NCI-H510A treated with DMSO at 0.1 percent for 48 hours (cell line): ENCODE data around the gene FLII.
"Not testable (repeated sequence)": the region's sequence is repeated elsewhere in the genome, so short reads cannot be mapped to it uniquely, and the experiment has no call there.

ENCODE experiments used
- DNase-seq: peaks from one replicate; lab custom pipeline; 2025; lab: John Stamatoyannopoulos, UW

FLII gene

DNA sequence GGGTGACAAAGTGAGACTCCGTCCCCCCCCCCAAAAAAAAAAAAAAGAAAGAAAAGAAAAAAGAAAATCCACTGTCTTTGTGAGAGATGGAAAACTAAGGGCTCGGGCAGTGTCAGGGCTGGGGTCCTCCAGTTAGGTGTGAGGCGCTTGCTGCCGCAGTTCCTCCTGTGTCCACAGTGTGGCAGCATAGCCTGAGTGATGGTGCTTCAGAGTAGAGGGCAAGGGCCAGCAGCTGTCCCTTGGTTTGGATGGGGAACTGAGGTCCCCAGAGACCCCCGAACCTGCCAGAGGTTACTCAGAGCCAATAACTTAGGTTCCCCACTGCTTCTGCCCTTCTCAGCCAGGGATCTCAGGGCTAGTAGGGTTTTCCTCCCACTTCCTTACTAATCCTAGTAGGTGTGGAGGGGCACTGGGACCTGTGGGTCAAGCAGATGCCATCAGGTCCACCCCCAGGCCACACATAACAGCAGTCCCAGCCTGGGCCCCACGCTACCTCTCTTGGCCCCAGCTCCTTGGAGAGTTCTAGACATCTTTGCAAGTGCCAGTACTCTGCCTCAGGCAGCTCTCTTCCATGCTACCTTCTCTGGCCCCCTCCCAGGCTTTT is 41.0 kb downstream of the FLII start:
- DNase-seq: peak; percentile 39

DNA sequence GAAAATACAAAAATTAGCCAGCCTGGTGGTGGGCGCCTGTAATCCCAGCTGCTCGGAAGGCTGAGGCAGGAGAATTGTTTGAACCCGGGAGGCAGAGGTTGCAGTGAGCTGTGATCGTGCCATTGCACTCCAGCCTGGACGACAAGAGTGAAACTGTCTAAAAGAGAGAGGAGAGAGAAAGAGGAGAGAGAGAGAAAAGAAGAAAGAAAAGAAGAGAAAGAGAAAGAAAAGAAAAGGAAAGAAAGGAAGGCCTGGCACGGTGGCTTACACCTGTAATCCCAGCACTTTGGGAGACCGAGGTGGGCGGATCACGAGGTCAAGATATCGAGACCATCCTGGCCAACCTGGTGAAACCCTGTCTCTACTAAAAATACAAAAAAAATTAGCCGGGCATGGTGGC is 41.6 kb downstream of the FLII start:
- DNase-seq: not testable (repeated sequence)

DNA sequence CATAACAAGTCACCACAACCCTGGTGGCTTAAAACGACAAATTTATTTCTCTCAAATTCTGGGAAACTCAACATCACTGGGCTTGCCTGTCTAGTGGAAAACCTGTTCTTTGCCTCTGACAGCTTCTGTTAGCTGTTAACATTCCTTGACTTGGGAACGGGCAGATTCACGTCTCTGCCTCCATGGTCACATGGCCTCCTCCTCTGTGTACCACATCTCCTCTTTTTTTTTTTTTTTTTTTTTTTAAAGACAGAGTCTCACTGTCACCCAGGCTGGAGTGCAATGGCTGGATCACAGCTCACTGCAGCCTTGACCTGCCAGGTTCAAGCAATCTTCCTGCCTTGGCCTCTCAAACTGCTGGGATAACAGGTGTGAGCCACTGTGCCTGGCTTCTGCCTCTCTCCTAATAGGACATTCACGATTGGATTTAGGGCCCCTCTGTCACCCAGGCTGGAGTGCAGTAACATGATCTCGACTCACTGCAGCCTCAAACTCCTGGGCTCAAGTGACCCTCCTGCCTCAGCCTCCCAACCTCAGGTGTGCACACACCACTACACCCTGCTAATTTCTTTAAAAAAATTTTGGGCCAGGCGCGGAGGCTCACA is 44.8 kb downstream of the FLII start:
- no peak for DNase-seq

DNA sequence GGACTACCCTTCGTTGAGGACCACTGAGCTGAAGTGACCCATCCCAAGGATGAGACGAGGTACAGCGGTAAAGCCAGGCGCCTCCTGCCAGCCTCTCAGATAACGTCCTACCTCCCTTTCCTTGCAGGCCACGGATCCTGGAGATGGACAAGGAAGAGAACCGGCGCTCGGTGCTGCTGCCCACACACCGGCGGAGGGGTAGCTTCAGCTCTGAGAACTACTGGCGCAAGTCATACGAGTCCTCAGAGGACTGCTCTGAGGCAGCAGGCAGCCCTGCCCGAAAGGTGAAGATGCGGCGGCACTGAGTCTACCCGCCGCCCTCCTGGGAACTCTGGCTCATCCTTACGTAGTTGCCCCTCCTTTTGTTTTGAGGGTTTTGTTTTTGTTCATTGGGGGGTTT is 50.4 kb downstream of the FLII start:
- DNase-seq: no peak

DNA sequence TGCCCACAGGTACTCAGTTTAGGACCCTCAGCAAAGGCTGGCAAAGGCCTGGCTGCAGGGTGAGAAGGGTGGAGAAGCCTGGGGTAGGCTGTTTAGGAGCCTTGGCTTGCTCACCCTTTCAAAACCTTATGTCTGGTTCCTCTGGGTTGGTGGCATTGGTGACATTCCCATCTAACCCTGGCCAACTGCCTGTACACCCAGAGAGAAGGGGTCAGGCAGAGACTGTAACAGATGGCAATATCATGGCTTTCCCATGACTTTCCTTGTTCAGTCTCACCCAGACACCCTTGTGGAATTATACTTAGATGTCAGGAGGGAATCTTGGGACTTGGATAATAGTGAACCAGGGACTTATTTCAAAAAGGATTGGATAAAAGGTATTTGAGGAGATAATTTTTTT is 51.6 kb downstream of the FLII start:
- no peak for DNase-seq

DNA sequence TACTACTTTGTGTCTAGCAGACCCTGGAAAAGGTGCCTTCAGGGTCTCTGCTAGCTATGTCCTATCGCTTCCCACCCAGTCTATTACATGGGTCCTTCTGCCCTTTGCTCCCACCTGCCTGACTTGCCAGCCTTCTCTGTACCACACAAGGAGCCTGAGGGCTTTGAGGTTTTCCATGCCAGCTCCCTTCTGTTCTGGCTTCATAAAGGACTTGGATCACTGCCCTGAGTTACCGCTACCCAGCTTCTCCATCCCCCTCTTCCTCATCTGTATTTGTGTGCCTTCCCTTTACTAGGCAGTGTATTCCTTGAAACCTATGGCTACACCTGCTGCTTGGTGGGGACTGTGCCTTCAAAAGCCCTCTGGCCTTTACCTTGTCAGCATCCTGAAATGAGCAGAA is 52.7 kb downstream of the FLII start:
- DNase-seq: no peak

DNA sequence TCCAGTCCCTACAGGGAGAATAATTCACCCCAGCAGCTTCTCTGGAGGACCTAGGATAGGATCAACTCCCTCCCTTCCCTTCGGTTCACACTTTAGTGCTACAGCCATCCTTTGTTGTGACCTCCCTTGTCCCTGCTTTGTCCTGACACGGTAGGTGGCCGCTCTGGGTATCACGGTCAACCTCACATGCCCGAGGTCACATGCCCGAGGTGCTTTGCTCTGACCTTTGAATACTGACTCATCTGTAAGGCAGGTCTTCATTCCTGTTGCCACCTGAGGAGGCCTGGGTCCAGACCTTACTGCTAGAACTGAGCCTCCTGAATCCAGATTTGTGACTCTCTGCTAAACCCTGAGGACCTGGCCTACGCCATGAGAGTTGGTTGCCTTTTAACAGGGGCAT is 55.2 kb downstream of the FLII start:
- no peak for DNase-seq

DNA sequence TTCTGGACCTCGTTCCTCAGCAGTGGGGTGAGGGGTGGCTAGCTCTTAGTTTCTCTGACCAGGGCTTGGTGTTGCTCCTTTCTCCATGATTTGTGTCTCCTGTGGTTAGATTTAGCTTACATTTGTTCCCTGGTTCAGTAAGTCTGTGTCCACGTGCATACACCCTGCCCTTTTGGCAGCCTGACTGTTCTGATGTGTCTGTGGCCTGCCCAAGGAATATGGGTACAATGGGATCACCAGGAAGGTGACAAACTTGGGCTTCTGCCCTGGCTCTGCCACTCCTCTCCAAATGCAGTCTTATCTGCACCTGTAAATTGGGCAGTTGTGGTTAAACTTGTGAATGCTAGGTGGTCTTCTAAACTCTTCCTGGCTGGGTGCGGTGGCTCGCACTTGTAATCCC is 57.4 kb downstream of the FLII start:
- no peak for DNase-seq

DNA sequence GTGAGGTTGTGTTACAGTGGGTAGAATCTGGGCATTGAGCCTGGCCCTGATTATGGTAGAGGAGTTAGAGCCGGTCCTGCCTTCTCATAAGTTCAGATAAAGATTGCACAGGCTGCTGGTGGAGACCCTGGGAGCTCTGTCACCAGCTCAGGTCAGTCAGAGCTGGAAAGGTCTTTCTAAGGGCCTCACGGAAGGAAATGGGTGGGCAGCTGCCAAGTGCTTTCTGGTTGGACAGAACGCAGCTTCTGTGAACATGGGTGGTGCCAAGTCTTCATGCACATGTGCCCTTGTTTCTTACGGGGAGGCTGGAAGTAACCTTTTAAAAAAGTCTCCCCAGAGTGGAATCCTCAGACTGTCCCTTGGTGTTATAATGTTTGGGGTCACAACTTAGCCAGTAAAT is 60.0 kb downstream of the FLII start:
- DNase-seq: no peak

DNA sequence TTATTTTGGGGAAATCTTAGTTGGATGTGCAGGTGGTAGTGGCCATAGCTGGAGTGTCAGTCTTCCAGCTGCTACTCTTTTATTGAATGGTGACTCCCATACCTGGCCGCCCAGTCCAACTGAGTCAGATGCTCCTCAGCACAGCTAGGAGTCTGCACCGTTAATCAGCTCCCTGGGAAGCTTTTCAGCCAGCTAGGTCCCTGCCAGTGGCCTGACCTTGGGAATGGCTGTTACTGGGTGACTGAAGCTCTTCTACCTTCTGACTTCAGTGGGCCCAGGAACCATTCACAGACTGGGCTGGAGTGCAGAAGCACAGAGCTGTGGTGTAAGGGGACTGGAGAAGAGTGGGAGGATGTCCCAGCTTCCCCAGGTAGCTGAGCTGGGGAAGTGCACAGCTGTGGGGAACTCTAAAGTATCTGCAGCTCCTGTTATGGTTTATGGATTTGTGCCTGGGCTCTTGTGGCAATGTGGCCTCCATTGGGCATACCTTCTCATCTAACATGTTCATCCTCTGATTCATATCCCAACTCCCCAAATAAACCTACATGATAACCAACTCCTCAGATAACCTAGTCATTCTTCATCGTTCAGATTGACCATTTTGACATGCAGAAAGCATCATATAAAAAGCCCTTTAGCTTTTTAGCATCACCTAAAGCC is 60.9 kb downstream of the FLII start:
- no peak for DNase-seq

DNA sequence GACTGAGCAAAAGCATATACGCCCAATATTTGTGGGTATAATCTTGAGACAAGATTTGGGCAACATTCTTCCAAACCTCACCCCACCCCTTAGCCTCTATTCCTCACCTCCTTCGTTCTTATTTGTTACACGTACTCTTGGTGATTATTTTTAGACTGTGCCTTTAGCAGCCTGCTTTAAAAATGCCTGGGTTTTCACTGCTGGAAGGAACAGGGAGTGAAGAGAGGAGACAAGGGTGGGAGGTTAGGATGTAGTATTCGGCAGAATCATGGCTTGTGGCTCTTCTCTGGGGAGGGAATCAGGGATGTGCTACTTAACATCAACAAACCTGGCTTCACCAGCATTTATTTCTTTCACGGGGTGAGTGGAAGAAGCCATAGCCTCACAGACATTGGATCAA is 63.3 kb downstream of the FLII start:
- no peak for DNase-seq
